ENCODE measurements around the gene C11orf21. TPM values are rescaled to one million over a fixed set of nuclear protein-coding genes. Genes with fewer than 3 reads are reported as not detected.

C11orf21 gene
- total RNA-seq, 1 experiment from 2014 or later, result not detected

DNA sequence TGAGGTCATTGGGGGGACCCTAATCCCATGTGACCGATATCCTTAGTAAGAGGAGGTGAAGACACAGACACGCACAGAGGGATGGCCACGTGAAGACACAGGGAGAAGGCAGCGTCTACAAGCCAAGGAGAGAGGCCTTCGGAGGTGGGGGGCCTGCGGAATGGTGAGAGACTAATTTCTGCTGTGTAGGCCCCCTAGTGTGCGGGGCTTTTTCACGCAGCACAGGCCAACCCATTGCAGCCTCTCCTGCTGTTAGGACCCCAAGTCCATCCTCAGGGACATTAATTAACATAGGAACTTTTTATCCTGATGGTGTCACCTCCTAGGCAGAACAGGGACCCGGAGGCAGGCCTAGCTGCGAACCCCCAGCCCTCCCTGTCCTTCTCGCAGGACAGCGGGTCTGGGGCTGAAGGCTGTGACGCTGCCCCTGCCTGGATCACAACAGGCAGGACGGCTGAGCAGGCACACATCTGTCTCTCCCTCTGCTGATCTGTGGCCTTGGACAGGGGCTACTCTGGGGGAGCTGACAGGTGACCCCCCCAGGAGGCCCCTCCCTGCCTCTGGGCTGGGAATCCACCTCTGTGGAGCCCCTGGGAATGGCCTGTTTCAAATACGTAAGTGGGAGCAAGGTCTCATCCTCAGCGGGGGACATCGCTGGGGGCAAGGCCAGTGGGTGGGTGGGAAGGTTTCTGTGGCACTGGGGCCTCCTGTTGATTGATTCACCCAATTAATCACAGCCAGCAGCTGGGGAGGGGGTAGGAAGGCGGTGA is 39.2 kb downstream of the C11orf21 start:
- intact Hi-C loops (cut with micrococcal nuclease; ENCODE audit: unreplicated experiment), result no loop called here

DNA sequence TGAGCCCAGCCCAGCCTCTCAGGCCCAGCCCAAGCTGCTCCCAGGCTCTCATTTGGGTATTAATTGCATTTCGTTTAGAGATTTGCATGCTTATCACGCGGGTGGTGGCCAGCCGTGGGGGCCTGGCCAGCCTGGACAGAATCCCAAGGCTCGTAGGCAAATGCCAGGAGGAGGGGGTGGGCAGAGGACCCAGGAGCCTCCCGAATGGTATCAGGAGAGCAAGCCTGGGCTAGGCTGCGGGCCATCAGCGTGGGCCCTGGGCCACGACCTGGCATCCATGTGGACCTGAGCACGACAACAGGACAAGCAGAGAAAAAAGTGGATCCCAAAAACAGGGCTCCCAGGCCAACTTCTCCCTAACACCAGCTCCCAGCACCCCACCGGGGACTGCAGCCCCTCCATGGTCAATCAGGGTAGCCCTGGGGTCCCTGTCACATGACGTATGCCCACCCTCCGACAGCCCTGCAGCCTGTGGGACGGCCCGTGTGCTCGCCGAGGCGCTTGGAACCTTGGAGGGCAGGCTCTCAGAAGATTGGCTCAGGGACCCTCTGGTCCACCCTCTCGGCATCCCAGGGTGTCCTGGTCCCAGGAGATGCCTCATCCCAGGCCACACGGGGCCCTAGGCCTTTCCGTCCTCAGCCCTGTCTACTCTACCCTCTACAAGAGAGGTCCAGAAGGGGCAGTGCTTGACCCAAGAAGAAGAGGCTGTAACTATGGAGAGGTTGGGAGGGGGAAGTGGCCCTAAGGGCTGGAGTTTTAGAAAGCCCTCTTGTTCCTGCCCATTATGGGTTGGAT is 40.1 kb downstream of the C11orf21 start:
- CTCF ChIA-PET, result no interaction called here
- TF ChIP-seq CTCF (IDR thresholded peaks at IDR 0.05; ENCODE audit: unreplicated experiment), result no peak
- Mint-ChIP-seq H3K36me3 (ENCODE audit: insufficient read depth, unreplicated experiment) (no peaks in the 10 kb centered on the region), H3K4me3 (ENCODE audit: low read depth, unreplicated experiment) (no peak overlapping the region), H3K27me3 (ENCODE audit: unreplicated experiment) (peaks cover 92% of the 10 kb centered on the region), H3K4me1 (ENCODE audit: low read depth, unreplicated experiment) (peaks cover 6% of the 10 kb centered on the region), H3K27ac (ENCODE audit: unreplicated experiment) (no peak overlapping the region), H3K9me3 (ENCODE audit: low read depth, unreplicated experiment) (no peaks in the 10 kb centered on the region)
- no peak for DNase-seq
- BruUV-seq (replicated peaks), result no TSS peak
- intact Hi-C loops (cut with micrococcal nuclease; ENCODE audit: unreplicated experiment), result no loop called here

More for the DNA sequence above, 39.2 kb downstream of the C11orf21 start:
- no peak overlapping the region for H3K4me3 Mint-ChIP-seq (ENCODE audit: low read depth, unreplicated experiment)
- H3K27ac Mint-ChIP-seq (ENCODE audit: unreplicated experiment), result no peak overlapping the region
- H3K27me3 Mint-ChIP-seq (ENCODE audit: unreplicated experiment), result peaks cover 86% of the 10 kb centered on the region
- CTCF ChIA-PET, result no interaction called here
- no peak for TF ChIP-seq CTCF (IDR thresholded peaks at IDR 0.05; ENCODE audit: unreplicated experiment)
- no TSS peak for BruUV-seq (replicated peaks)
- H3K4me1 Mint-ChIP-seq (ENCODE audit: low read depth, unreplicated experiment), result no peaks in the 10 kb centered on the region
- no peak for DNase-seq
- H3K36me3 Mint-ChIP-seq (ENCODE audit: insufficient read depth, unreplicated experiment), result no peaks in the 10 kb centered on the region
- H3K9me3 Mint-ChIP-seq (ENCODE audit: low read depth, unreplicated experiment), result no peaks in the 10 kb centered on the region

GRCh38 chr11:2260491-2261364 is 41.0 kb downstream of the C11orf21 start:
- intact Hi-C loops (cut with micrococcal nuclease; ENCODE audit: unreplicated experiment), result no loop called here
- BruUV-seq (replicated peaks), result no TSS peak
- H3K4me3 Mint-ChIP-seq (ENCODE audit: low read depth, unreplicated experiment), result no peak overlapping the region
- TF ChIP-seq CTCF (IDR thresholded peaks at IDR 0.05; ENCODE audit: unreplicated experiment), result no peak
- H3K9me3 Mint-ChIP-seq (ENCODE audit: low read depth, unreplicated experiment), result no peaks in the 10 kb centered on the region
- CTCF ChIA-PET, result no interaction called here
- no peak overlapping the region for H3K27ac Mint-ChIP-seq (ENCODE audit: unreplicated experiment)
- H3K4me1 Mint-ChIP-seq (ENCODE audit: low read depth, unreplicated experiment), result peaks cover 12% of the 10 kb centered on the region
- DNase-seq, result no peak
- H3K36me3 Mint-ChIP-seq (ENCODE audit: insufficient read depth, unreplicated experiment), result no peaks in the 10 kb centered on the region
- peaks cover 92% of the 10 kb centered on the region for H3K27me3 Mint-ChIP-seq (ENCODE audit: unreplicated experiment)

DNA sequence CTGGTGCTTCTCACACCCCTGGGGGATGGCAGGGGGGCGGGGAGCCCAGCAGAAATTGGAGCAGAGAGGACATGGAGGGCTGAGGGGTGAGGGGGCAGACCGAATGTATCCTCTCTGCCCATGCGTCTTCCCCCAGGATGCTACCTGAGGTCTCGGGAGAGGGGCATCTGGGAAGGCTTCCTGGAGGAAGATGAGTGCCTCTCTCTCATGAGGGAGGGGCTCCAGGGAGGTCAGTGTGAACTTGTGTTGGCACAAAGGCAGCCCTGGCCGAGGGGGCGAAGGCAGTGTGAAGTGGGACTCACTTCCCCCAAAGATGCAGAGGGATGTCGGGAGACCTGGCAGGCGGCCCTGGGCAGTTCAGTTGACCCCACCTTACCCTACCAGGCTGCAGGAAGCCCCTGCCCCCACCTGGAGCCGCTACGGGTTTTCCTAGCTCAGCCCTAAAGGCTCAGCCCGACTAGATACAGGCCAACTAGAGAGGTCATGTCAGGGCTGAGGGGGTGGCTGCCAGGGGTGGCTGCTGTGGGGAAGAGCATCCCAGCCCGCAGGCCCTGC is 41.7 kb downstream of the C11orf21 start:
- Mint-ChIP-seq H3K27ac (ENCODE audit: unreplicated experiment) (no peak overlapping the region), H3K4me3 (ENCODE audit: low read depth, unreplicated experiment) (no peak overlapping the region), H3K27me3 (ENCODE audit: unreplicated experiment) (peaks cover 92% of the 10 kb centered on the region), H3K9me3 (ENCODE audit: low read depth, unreplicated experiment) (no peaks in the 10 kb centered on the region), H3K4me1 (ENCODE audit: low read depth, unreplicated experiment) (peaks cover 12% of the 10 kb centered on the region), H3K36me3 (ENCODE audit: insufficient read depth, unreplicated experiment) (no peaks in the 10 kb centered on the region)
- TF ChIP-seq CTCF (IDR thresholded peaks at IDR 0.05; ENCODE audit: unreplicated experiment), result no peak
- intact Hi-C loops (cut with micrococcal nuclease; ENCODE audit: unreplicated experiment), result no loop called here
- BruUV-seq (replicated peaks), result no TSS peak
- no peak for DNase-seq
- CTCF ChIA-PET, result no interaction called here
